Ishikawa (cell line): ENCODE results near the gene TP53BP2.

ENCODE experiments used
- CEBPB ChIP-seq: IDR thresholded peaks from 2 replicates; pipeline ENCODE4 v1.6.1; 2012
- CREB1 ChIP-seq: IDR thresholded peaks from 2 replicates; pipeline ENCODE4 v1.6.1; 2012; ENCODE audit warnings: low read depth
- EGR1 ChIP-seq: IDR thresholded peaks from 2 replicates; pipeline ENCODE4 v1.6.1; 2012
- EP300 ChIP-seq: IDR thresholded peaks from 2 replicates; pipeline ENCODE4 v1.6.1; 2012; ENCODE audit warnings: borderline replicate concordance
- FOXM1 ChIP-seq: IDR thresholded peaks from 2 replicates; pipeline ENCODE4 v1.6.1; 2012; ENCODE audit warnings: low read depth, borderline replicate concordance
- MAX ChIP-seq: IDR thresholded peaks from 2 replicates; pipeline ENCODE4 v1.6.1; 2012
- NFIC ChIP-seq: IDR thresholded peaks from 2 replicates; pipeline ENCODE4 v1.6.1; 2012
- RAD21 ChIP-seq: IDR thresholded peaks from 2 replicates; pipeline ENCODE4 v1.6.1; 2012; ENCODE audit warnings: low read depth
- REST ChIP-seq: IDR thresholded peaks from 2 replicates; pipeline ENCODE4 v1.6.1; 2012; ENCODE audit warnings: low read depth, mild to moderate bottlenecking
- TAF1 ChIP-seq: IDR thresholded peaks from 2 replicates; pipeline ENCODE4 v1.6.1; 2012; ENCODE audit warnings: low read depth, mild to moderate bottlenecking
- TCF12 ChIP-seq: IDR thresholded peaks from 2 replicates; pipeline ENCODE4 v1.6.1; 2012; ENCODE audit warnings: low read depth
- TEAD4 ChIP-seq: IDR thresholded peaks from 2 replicates; pipeline ENCODE4 v1.6.1; 2012
- USF1 ChIP-seq: IDR thresholded peaks from 2 replicates; pipeline ENCODE4 v1.6.1; 2012
- YY1 ChIP-seq: IDR thresholded peaks from 2 replicates; pipeline ENCODE4 v1.6.1; 2012; ENCODE audit warnings: low read depth
- ZBTB7A ChIP-seq: IDR thresholded peaks from 2 replicates; pipeline ENCODE4 v1.6.1; 2012; ENCODE audit warnings: low read depth

TP53BP2 gene

GRCh38 chr1:223834660-223835263, 11.0 kb downstream of the TP53BP2 start:
- TF ChIP-seq RAD21 = no peak
- no peak for TF ChIP-seq NFIC
- no peak for TF ChIP-seq CEBPB
- TF ChIP-seq MAX = no peak
- no peak for TF ChIP-seq TAF1
- no peak for TF ChIP-seq TCF12
- TF ChIP-seq ZBTB7A = no peak
- TF ChIP-seq USF1 = no peak
- TF ChIP-seq REST = no peak
- no peak for TF ChIP-seq TEAD4

GRCh38 chr1:223833948-223834347, 11.8 kb downstream of the TP53BP2 start:
- no peak for TF ChIP-seq EP300
- no peak for TF ChIP-seq TCF12
- TF ChIP-seq FOXM1 = no peak
- no peak for TF ChIP-seq REST
- TF ChIP-seq ZBTB7A = no peak
- no peak for TF ChIP-seq USF1
- TF ChIP-seq TAF1 = no peak
- no peak for TF ChIP-seq TEAD4
- no peak for TF ChIP-seq RAD21
- TF ChIP-seq NFIC = no peak
- TF ChIP-seq YY1 = no peak
- no peak for TF ChIP-seq CEBPB

DNA sequence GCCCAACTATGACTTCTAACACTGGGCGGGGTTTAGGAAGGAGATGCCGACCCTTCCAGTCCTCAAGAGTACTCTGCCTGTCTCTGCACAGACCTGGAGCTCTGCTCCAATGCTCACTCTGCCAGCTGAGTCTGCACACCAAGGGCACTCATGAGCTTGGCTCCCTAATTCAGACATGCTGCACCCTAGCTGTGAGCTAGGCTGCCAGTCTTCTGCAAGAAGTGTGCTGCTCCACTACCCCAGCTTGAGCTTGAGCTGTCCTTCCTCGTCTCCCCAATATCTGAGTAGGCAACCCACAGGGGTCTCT, 13.2 kb downstream of the TP53BP2 start:
- no peak for TF ChIP-seq TCF12
- no peak for TF ChIP-seq USF1
- no peak for TF ChIP-seq MAX
- TF ChIP-seq FOXM1 = no peak
- TF ChIP-seq CREB1 = no peak
- TF ChIP-seq TEAD4 = no peak
- no peak for TF ChIP-seq EGR1
- no peak for TF ChIP-seq ZBTB7A

DNA sequence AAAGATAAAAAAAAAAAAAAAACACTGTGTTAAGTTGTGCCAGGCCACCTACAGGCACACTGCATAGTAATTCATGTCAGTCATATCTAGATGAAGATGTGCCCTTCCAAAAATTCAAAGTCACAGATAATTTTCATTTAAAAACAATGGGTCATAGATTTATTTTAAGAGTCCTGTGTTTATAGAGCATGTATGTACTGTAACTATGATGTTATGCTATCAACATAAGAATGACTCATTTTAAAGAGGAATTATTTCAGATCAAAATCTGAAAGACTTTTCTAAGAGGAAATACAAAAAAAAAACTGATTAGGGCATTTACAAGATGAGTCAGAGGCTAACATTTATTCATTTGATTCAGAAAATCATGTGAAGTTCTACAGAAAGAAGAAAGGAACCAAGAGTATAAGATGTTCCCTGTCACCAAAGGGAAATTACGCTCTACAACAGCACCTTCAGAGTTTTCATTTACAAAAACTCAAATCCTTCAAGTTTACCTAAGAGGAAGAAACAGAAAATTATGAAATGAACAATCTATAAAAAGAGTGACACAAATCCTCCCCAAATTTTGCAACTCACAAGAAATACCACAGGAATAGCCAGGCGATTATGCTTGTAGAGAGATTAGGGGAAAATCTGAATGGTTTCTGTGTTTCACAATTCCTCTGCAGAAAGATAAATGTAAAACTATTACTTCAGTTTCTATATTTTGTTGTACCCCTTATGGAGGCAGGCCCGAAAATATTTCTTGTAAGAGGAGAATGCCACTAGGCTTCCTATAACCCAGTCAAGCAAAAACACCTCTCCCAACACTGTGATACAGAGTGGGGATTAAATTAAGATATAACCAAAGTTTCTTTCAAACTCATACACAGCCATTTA, 13.8 kb downstream of the TP53BP2 start:
- TF ChIP-seq EP300 (no peak), CREB1 (no peak), YY1 (no peak), MAX (no peak), EGR1 (no peak), FOXM1 (no peak), REST (no peak)
